Measurements from ENCODE around the gene LRRC2. TPM values are rescaled to one million over a fixed set of nuclear protein-coding genes. Genes with fewer than 3 reads are reported as not detected.
A peak's percentile ranks its signal among the peaks of the same experiment; 100 is the strongest.

The LRRC2 gene
- total RNA-seq, 1 experiment from 2014 or later = 2.6 TPM

DNA sequence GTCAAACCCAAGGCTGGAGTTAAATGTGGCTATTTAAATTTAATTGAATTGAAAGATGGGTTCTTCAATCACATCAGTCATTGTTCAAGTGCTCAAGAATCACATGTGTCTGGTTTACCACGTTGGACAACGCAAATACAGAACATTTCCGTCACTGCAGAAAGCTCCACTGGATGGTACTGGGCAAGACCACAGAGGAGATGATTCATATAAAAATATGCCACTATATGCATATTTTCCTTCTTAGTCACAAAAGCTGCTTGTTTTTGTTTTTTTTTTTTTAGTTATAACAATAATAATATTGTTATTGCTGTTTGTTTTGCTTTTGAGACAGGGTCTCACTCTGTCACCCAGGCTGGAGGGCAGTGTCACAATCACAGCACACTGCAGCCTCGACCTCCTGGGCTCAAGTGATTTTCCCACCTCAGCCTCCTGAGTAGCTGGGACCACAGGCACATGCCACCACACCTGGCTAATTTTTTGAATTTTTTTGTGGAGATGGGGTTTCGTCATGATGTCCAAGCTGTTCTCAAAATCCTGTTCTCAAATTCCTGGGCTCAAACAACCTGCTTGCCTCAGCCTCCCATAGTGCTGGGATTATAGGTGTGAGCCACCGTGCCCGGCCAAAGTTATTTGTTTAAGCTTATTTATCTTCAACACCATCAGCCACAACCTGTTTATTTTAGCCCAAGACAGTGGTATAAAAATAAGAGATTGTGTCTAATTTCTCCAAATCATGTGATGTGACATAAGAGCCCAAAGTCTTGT lies 48.9 kb downstream of the LRRC2 start:
- no peaks in the 10 kb centered on the region for H3K4me1 ChIP-seq (ENCODE audit: insufficient read depth, low read length)
- no peaks in the 10 kb centered on the region for H3K27me3 ChIP-seq (ENCODE audit: insufficient read depth, low read length)
- no peak overlapping the region for H3K14ac ChIP-seq (ENCODE audit: insufficient read depth, low read length)
- TF ChIP-seq, protein P1, sequence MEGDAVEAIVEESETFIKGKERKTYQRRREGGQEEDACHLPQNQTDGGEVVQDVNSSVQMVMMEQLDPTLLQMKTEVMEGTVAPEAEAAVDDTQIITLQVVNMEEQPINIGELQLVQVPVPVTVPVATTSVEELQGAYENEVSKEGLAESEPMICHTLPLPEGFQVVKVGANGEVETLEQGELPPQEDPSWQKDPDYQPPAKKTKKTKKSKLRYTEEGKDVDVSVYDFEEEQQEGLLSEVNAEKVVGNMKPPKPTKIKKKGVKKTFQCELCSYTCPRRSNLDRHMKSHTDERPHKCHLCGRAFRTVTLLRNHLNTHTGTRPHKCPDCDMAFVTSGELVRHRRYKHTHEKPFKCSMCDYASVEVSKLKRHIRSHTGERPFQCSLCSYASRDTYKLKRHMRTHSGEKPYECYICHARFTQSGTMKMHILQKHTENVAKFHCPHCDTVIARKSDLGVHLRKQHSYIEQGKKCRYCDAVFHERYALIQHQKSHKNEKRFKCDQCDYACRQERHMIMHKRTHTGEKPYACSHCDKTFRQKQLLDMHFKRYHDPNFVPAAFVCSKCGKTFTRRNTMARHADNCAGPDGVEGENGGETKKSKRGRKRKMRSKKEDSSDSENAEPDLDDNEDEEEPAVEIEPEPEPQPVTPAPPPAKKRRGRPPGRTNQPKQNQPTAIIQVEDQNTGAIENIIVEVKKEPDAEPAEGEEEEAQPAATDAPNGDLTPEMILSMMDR (conservative IDR thresholded peaks at IDR 0.05) = no peak
- no peaks in the 10 kb centered on the region for H3K79me1 ChIP-seq (ENCODE audit: insufficient read depth, low read depth, low read length, poor library complexity, severe bottlenecking)
- H3K23me2 ChIP-seq (ENCODE audit: insufficient read length, low read depth, low read length, poor library complexity, severe bottlenecking) = no peaks in the 10 kb centered on the region
- H2AFZ ChIP-seq (ENCODE audit: low read length) = no peak overlapping the region
- H4K8ac ChIP-seq (replicated peaks; ENCODE audit: insufficient read length, low read depth, low read length) = no peak overlapping the region
- Mint-ChIP-seq H3K4me1 (peaks cover 7% of the 10 kb centered on the region in 2 experiments; a peak in 3 of 4 replicates), H3K27me3 (ENCODE audit: low read depth) (no peaks in the 10 kb centered on the region), H3K9me3 (no peaks in the 10 kb centered on the region), H3K36me3 (ENCODE audit: insufficient read depth in 1 of 3, low read depth in 3 of 3) (0 out of 7 replicates have a peak, but pooled peaks cover 0 to 3% (median 0%) of the 10 kb centered on the region in 3 experiments), H3K4me3 (no peak overlapping the region), H3K27ac (0 out of 7 replicates have a peak overlapping the region, but pooled peaks of 2 of the 3 experiments have one; percentile 8 to 44)
- H3K23ac ChIP-seq (ENCODE audit: insufficient read length, low read depth, low read length) = no peak overlapping the region
- no peak overlapping the region for H2BK12ac ChIP-seq (ENCODE audit: insufficient read length, low read depth, low read length)
- H2BK5ac ChIP-seq (ENCODE audit: insufficient read length, low read length) = no peak overlapping the region
- no CpG with 5 or more reads among the region's 7 CpGs for WGBS (ENCODE audit: extremely low coverage, insufficient read length, low lambda C conversion rate)
- no peak overlapping the region for H4K5ac ChIP-seq (ENCODE audit: insufficient read length, low read depth, low read length)
- no peak overlapping the region for H3K56ac ChIP-seq (ENCODE audit: insufficient read length, low read depth, low read length)
- DNase-seq = no peak
- no peaks in the 10 kb centered on the region for H3K9me3 ChIP-seq (ENCODE audit: control insufficient read depth, low read depth, low read length)
- H3K18ac ChIP-seq (ENCODE audit: insufficient read length, low read depth, low read length) = no peak overlapping the region
- H3K4me2 ChIP-seq (ENCODE audit: insufficient read depth, insufficient read length, low read length) = no peak overlapping the region
- H2BK20ac ChIP-seq (ENCODE audit: low read depth, low read length, poor library complexity, severe bottlenecking) = no peak overlapping the region
- no peak overlapping the region for H2BK120ac ChIP-seq (ENCODE audit: low read depth, low read length, poor library complexity, severe bottlenecking)
- H2BK15ac ChIP-seq (ENCODE audit: low read depth, low read length) = no peak overlapping the region
- no peak overlapping the region for H3T11ph ChIP-seq (ENCODE audit: low read length)
- no peaks in the 10 kb centered on the region for H4K20me1 ChIP-seq (ENCODE audit: control insufficient read depth, insufficient read depth, insufficient read length)
- no peak overlapping the region for H3K4ac ChIP-seq (ENCODE audit: low read depth, low read length)
- no peak overlapping the region for H3K9ac ChIP-seq (ENCODE audit: extremely low read depth, insufficient read length, low read length)
- H4K91ac ChIP-seq (ENCODE audit: insufficient read length, low read depth, low read length) = no peak overlapping the region
- no peak overlapping the region for H2AK5ac ChIP-seq (ENCODE audit: insufficient read length, low read length)
- no peak overlapping the region for H3K27ac ChIP-seq (ENCODE audit: insufficient read length, low read depth, low read length)
- no peaks in the 10 kb centered on the region for H3K79me2 ChIP-seq (ENCODE audit: insufficient read depth, low read length)
